HepG2 (cell line): ENCODE results near the gene DOCK4. TPM values are rescaled to one million over a fixed set of nuclear protein-coding genes. Genes with fewer than 3 reads are reported as not detected.

Experiments used
- ATAC-seq: fragments of 200-7000 bp; cut with Tn5 transposase; 3 replicates; pipeline ENCODE4 v1.9.1; 2020; ENCODE audit warnings: mild to moderate bottlenecking, moderate library complexity
- BruUV-seq: library from RNA; stranded (reverse); fragments of 400-500 nt; replicated peaks from 2 replicates; lab custom pipeline; 2021; lab: Mats Ljungman, UMichigan
- CTCF ChIA-PET: fragments of 300-600 bp; formaldehyde crosslinking; extraction: SDS; loops from one replicate; lab custom pipeline; 2021; ENCODE audit warnings: low total read pairs, inconsistent platforms, low intra/inter-chr PET ratio; lab: Yijun Ruan, JAX
- POLR2A ChIA-PET: fragments of 350-600 bp; sonication (Branson Sonifier 250); formaldehyde crosslinking; loops from one replicate; lab custom pipeline; 2020; ENCODE audit warnings: antibody characterized with exemption, inconsistent platforms; lab: Yijun Ruan, JAX
- DNase-seq: peaks from one replicate; pipeline ENCODE4 v3.0.0-alpha.2; 2015; ENCODE audit warnings: low spot score
- FAIRE-seq: peaks from 3 replicates; lab custom pipeline; 2011; peaks lifted over from hg19 to GRCh38; lab: Jason Lieb, UNC
- H2AFZ ChIP-seq: one replicate; pipeline ENCODE4 v1.6.1; 2011; ENCODE audit warnings: low read length, inconsistent platforms
- H3K27ac ChIP-seq: fragments of 300-600 bp; 3 replicates; pipeline ENCODE4 v1.8.0; 2011; ENCODE audit warnings: mixed run types, mild to moderate bottlenecking, mixed read lengths, low read length, inconsistent platforms; ENCODE audit not compliant: insufficient read depth; ENCODE audit errors: extremely low read length
- H3K27me3 ChIP-seq, 2 experiments: fragments of 200-600 bp in 1 of 2; 2 replicates in 1 of 2; 3 replicates in 1 of 2; pipeline versions ENCODE4 v1.6.0 to v1.8.0; 2011; ENCODE audit warnings: low read length in 2 of 2, mild to moderate bottlenecking in 2 of 2, moderate library complexity in 2 of 2, inconsistent platforms in 1 of 2; ENCODE audit not compliant: insufficient read depth in 2 of 2, control insufficient read depth in 1 of 2
- H3K36me3 ChIP-seq, 2 experiments: fragments of 200-600 bp in 1 of 2; replicated peaks in 1 of 2; 2 replicates in 1 of 2; 3 replicates in 1 of 2; pipeline versions ENCODE4 v1.5.1 to v1.8.0; 2011; ENCODE audit warnings: low read length in 2 of 2, inconsistent platforms in 1 of 2; ENCODE audit not compliant: insufficient read depth in 2 of 2, control insufficient read depth in 1 of 2
- H3K4me1 ChIP-seq: 2 replicates; pipeline ENCODE4 v1.5.1; 2012; ENCODE audit warnings: low read length, inconsistent platforms; ENCODE audit not compliant: insufficient read depth
- H3K4me2 ChIP-seq: 2 replicates; pipeline ENCODE4 v1.6.0; 2011; ENCODE audit warnings: low read depth, low read length, inconsistent platforms
- H3K4me3 ChIP-seq, 3 experiments: fragments of 200-600 bp in 1 of 3; sonication (generic), shearing (Covaris generic) in 1 of 3; replicated peaks in 1 of 3; 2 replicates each; pipeline ENCODE4 v1.5.1; 2011 to 2016; ENCODE audit warnings: low read length in 3 of 3, inconsistent platforms in 2 of 3, low read depth in 2 of 3, mild to moderate bottlenecking in 2 of 3, control low read depth in 1 of 3, mixed read lengths in 1 of 3; ENCODE audit not compliant: insufficient read depth in 1 of 3
- H3K79me2 ChIP-seq: one replicate; pipeline ENCODE4 v1.6.1; 2011; ENCODE audit warnings: low read length, inconsistent platforms; ENCODE audit not compliant: insufficient read depth
- H3K9ac ChIP-seq: 2 replicates; pipeline ENCODE4 v1.6.0; 2011; ENCODE audit warnings: mild to moderate bottlenecking, low read depth, low read length, inconsistent platforms; ENCODE audit not compliant: insufficient read depth
- H3K9me3 ChIP-seq: 2 replicates; pipeline ENCODE4 v1.5.1; 2012; ENCODE audit warnings: mild to moderate bottlenecking, low read length
- H4K20me1 ChIP-seq: 2 replicates; pipeline ENCODE4 v1.6.0; 2011; ENCODE audit warnings: inconsistent platforms, mild to moderate bottlenecking, low read length, moderate library complexity; ENCODE audit not compliant: insufficient read depth
- NR2F6 ChIP-seq, 2 experiments: IDR thresholded peaks; 2 replicates each; pipeline ENCODE4 v1.6.1; 2016; ENCODE audit warnings: antibody characterized with exemption in 1 of 2, mild to moderate bottlenecking in 1 of 2
- RXRB ChIP-seq: IDR thresholded peaks from 2 replicates; pipeline ENCODE4 v1.6.1; 2016; ENCODE audit warnings: borderline replicate concordance, missing genetic modification reagents, missing compliant biosample characterization
- SALL1 ChIP-seq: sonication (generic); formaldehyde crosslinking; IDR thresholded peaks from 2 replicates; pipeline ENCODE4 v1.8.0; 2022; ENCODE audit warnings: mild to moderate bottlenecking, missing genetic modification reagents
- in situ Hi-C: cut with HindIII; loops from 2 replicates; pipeline ENCODE4 v1.10.0; 2017; ENCODE audit warnings: low pct_unique_long_range_greater_than_20kb; ENCODE audit not compliant: extremely low pct_ligation_motif_present
- intact Hi-C: fragments of 100-400 bp; cut with micrococcal nuclease; formaldehyde crosslinking; loops from one replicate; pipeline ENCODE4 v1.10.0; 2022; ENCODE audit not compliant: unreplicated experiment
- polyA plus RNA-seq, 8 experiments: library from polyadenylated mRNA; depleted of rRNA in 3 of 8; stranded (reverse) in 7 of 8; unstranded in 1 of 8; fragments of >200 nt; fragmentation: Illumina TruSeq in 4 of 8; extraction: Trizol in 4 of 8; gene quantifications; 2 replicates each; pipeline versions ENCODE4 v1.2.1 to v1.2.3, GENCODE V29; 2011 to 2016; ENCODE audit warnings: low read depth in 4 of 8, missing spikeins in 1 of 8, mixed read lengths in 1 of 8; ENCODE audit not compliant: insufficient read depth in 1 of 8
- total RNA-seq, 5 experiments: library from RNA; depleted of rRNA; stranded (reverse); fragments of >200 nt; fragmentation: Illumina TruSeq; extraction: Trizol; gene quantifications; 2 replicates each; pipeline ENCODE4 v1.2.3, GENCODE V29; 2016; ENCODE audit warnings: low read depth in 1 of 5
- TF ChIP-seq, protein P1 (sequence below): sonication (generic); formaldehyde crosslinking; IDR thresholded peaks from 2 replicates; pipeline ENCODE4 v1.5.0; 2020; ENCODE audit warnings: mild to moderate bottlenecking, missing genetic modification reagents, borderline replicate concordance

The DOCK4 gene
- total and polyA plus RNA-seq, 2 of the 13 experiments (the other 11 are each of a cell fraction or from before 2014, with no cell fraction given), result 13.5 to 17.4 TPM

DNA sequence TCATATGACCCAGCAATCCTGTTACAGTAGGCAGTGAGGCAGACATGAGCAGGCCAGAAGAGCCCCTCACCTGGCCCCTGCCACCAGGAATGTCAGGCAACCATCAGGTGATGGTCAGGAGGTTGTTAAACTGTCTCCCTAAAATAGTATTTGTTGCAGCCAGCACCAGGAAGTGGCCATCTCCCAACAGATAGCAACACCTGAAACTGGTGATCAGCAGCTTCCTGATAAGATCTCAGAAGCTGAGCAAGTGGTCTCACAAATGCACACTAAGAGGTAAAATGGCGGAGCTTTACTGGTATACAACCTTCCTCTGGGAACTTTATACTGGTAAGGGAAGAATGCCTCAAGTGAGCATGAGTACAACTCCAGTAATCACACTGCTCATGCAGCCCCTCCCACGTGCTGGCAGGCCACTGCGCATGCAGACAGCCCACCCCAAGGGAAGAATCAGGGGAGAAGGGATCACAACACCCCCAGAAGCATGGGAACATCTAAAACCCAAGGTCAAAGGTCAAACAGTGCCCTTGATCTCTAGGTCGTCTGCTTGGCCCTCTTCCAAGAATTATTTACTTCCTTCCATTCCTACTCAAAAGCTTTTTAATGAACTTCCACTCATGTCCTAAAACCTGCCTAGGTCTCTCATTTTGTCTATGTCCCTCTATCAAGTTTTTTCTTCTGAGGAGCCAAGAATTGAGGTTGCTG is 133.5 kb downstream of the DOCK4 start (continued):
- TF ChIP-seq, protein P1, sequence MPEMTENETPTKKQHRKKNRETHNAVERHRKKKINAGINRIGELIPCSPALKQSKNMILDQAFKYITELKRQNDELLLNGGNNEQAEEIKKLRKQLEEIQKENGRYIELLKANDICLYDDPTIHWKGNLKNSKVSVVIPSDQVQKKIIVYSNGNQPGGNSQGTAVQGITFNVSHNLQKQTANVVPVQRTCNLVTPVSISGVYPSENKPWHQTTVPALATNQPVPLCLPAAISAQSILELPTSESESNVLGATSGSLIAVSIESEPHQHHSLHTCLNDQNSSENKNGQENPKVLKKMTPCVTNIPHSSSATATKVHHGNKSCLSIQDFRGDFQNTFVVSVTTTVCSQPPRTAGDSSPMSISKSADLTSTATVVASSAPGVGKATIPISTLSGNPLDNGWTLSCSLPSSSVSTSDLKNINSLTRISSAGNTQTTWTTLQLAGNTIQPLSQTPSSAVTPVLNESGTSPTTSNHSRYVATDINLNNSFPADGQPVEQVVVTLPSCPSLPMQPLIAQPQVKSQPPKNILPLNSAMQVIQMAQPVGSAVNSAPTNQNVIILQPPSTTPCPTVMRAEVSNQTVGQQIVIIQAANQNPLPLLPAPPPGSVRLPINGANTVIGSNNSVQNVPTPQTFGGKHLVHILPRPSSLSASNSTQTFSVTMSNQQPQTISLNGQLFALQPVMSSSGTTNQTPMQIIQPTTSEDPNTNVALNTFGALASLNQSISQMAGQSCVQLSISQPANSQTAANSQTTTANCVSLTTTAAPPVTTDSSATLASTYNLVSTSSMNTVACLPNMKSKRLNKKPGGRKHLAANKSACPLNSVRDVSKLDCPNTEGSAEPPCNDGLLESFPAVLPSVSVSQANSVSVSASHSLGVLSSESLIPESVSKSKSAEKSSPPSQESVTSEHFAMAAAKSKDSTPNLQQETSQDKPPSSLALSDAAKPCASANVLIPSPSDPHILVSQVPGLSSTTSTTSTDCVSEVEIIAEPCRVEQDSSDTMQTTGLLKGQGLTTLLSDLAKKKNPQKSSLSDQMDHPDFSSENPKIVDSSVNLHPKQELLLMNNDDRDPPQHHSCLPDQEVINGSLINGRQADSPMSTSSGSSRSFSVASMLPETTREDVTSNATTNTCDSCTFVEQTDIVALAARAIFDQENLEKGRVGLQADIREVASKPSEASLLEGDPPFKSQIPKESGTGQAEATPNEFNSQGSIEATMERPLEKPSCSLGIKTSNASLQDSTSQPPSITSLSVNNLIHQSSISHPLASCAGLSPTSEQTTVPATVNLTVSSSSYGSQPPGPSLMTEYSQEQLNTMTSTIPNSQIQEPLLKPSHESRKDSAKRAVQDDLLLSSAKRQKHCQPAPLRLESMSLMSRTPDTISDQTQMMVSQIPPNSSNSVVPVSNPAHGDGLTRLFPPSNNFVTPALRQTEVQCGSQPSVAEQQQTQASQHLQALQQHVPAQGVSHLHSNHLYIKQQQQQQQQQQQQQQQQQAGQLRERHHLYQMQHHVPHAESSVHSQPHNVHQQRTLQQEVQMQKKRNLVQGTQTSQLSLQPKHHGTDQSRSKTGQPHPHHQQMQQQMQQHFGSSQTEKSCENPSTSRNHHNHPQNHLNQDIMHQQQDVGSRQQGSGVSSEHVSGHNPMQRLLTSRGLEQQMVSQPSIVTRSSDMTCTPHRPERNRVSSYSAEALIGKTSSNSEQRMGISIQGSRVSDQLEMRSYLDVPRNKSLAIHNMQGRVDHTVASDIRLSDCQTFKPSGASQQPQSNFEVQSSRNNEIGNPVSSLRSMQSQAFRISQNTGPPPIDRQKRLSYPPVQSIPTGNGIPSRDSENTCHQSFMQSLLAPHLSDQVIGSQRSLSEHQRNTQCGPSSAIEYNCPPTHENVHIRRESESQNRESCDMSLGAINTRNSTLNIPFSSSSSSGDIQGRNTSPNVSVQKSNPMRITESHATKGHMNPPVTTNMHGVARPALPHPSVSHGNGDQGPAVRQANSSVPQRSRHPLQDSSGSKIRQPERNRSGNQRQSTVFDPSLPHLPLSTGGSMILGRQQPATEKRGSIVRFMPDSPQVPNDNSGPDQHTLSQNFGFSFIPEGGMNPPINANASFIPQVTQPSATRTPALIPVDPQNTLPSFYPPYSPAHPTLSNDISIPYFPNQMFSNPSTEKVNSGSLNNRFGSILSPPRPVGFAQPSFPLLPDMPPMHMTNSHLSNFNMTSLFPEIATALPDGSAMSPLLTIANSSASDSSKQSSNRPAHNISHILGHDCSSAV (CRISPR knock-in tag), result no peak
- peak; percentile 61 for TF ChIP-seq NR2F6 (IDR thresholded peaks at IDR 0.05)
- 0 out of 2 replicates have a peak, but pooled peaks have one; percentile 15 for TF ChIP-seq NR2F6 (CRISPR knock-in tag; IDR thresholded peaks at IDR 0.05)
- TF ChIP-seq SALL1, result peak; percentile 14; the same call in 1 of the 2 replicates

DNA sequence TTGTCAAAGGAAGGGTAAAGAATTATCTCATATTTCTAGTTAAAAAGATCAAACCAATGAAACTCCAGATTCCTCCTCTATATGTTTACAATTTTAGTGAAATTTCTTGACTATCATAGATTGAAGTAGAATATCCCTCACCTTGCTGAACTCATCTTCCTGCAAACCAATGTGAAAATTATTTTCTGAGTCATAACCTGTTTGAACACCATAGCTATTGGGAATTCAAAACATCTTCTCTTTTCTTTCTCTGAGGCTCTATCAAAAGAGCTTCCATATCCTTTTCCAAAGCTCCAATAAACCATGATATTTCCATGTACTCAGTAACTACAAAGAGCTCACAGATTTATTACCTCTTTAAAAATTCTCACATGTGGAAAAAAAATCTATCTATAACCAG is 134.3 kb downstream of the DOCK4 start:
- no peak overlapping the region for H2AFZ ChIP-seq
- no peak overlapping the region for H3K27ac ChIP-seq
- FAIRE-seq (no peak), ATAC-seq (no peak), DNase-seq (no peak)
- H3K9ac ChIP-seq, result no peak overlapping the region
- no peak overlapping the region for H3K4me3 ChIP-seq
- H4K20me1 ChIP-seq, result no peaks in the 10 kb centered on the region
- H3K36me3 ChIP-seq, result no peaks in the 10 kb centered on the region
- peaks cover 8% of the 10 kb centered on the region for H3K79me2 ChIP-seq
- no peak for TF ChIP-seq RXRB (CRISPR knock-in tag)
- in situ Hi-C loops, result no loop called here
- intact Hi-C loops, result no loop called here
- POLR2A ChIA-PET, result no interaction called here
- BruUV-seq, result no TSS peak
- H3K27me3 ChIP-seq, result no peaks in the 10 kb centered on the region
- H3K9me3 ChIP-seq, result peaks cover 15% of the 10 kb centered on the region
- CTCF ChIA-PET, result no interaction called here
- peaks cover 29% of the 10 kb centered on the region for H3K4me1 ChIP-seq
- no peak overlapping the region for H3K4me2 ChIP-seq
